ENCODE results near the gene ZNRF4. TPM values are rescaled to one million over a fixed set of nuclear protein-coding genes. Genes with fewer than 3 reads are reported as not detected.
"Not testable (repeated sequence)": the region's sequence is repeated elsewhere in the genome, so short reads cannot be mapped to it uniquely, and the experiment has no call there.

Gene ZNRF4
- total and polyA plus RNA-seq, 2 experiments from 2014 or later: not detected

DNA sequence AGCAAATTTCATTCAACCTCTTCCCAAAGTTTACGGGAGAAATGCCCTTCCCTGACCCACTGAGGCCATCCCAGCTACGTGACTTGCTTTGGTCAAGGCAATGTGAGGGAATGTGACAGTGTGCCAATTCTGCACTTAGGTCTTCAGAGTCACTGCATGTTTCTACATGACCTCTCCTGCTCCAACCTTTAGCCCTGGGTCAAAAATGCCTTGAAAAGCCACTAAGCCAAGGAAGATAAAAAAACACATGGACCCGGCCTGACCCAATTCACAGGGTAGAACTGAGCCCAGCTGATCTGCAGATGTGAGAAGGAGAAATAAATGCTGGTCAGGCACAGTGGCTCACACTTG lies 30.0 kb downstream of the ZNRF4 start (continued):
- TF ChIP-seq, protein P1, sequence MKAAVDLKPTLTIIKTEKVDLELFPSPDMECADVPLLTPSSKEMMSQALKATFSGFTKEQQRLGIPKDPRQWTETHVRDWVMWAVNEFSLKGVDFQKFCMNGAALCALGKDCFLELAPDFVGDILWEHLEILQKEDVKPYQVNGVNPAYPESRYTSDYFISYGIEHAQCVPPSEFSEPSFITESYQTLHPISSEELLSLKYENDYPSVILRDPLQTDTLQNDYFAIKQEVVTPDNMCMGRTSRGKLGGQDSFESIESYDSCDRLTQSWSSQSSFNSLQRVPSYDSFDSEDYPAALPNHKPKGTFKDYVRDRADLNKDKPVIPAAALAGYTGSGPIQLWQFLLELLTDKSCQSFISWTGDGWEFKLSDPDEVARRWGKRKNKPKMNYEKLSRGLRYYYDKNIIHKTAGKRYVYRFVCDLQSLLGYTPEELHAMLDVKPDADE (IDR thresholded peaks at IDR 0.05): no peak
- no peak for TF ChIP-seq EZH2phosphoT487 (IDR thresholded peaks at IDR 0.05; ENCODE audit: unreplicated experiment)
- TF ChIP-seq, protein P2, sequence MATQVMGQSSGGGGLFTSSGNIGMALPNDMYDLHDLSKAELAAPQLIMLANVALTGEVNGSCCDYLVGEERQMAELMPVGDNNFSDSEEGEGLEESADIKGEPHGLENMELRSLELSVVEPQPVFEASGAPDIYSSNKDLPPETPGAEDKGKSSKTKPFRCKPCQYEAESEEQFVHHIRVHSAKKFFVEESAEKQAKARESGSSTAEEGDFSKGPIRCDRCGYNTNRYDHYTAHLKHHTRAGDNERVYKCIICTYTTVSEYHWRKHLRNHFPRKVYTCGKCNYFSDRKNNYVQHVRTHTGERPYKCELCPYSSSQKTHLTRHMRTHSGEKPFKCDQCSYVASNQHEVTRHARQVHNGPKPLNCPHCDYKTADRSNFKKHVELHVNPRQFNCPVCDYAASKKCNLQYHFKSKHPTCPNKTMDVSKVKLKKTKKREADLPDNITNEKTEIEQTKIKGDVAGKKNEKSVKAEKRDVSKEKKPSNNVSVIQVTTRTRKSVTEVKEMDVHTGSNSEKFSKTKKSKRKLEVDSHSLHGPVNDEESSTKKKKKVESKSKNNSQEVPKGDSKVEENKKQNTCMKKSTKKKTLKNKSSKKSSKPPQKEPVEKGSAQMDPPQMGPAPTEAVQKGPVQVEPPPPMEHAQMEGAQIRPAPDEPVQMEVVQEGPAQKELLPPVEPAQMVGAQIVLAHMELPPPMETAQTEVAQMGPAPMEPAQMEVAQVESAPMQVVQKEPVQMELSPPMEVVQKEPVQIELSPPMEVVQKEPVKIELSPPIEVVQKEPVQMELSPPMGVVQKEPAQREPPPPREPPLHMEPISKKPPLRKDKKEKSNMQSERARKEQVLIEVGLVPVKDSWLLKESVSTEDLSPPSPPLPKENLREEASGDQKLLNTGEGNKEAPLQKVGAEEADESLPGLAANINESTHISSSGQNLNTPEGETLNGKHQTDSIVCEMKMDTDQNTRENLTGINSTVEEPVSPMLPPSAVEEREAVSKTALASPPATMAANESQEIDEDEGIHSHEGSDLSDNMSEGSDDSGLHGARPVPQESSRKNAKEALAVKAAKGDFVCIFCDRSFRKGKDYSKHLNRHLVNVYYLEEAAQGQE (IDR thresholded peaks at IDR 0.05; ENCODE audit: unreplicated experiment): no peak
- no peak for TF ChIP-seq NANOG (IDR thresholded peaks at IDR 0.05; ENCODE audit: borderline replicate concordance)
- TF ChIP-seq POLR2AphosphoS5 (IDR thresholded peaks at IDR 0.05; ENCODE audit: low read depth): no peak
- TF ChIP-seq, protein P3, sequence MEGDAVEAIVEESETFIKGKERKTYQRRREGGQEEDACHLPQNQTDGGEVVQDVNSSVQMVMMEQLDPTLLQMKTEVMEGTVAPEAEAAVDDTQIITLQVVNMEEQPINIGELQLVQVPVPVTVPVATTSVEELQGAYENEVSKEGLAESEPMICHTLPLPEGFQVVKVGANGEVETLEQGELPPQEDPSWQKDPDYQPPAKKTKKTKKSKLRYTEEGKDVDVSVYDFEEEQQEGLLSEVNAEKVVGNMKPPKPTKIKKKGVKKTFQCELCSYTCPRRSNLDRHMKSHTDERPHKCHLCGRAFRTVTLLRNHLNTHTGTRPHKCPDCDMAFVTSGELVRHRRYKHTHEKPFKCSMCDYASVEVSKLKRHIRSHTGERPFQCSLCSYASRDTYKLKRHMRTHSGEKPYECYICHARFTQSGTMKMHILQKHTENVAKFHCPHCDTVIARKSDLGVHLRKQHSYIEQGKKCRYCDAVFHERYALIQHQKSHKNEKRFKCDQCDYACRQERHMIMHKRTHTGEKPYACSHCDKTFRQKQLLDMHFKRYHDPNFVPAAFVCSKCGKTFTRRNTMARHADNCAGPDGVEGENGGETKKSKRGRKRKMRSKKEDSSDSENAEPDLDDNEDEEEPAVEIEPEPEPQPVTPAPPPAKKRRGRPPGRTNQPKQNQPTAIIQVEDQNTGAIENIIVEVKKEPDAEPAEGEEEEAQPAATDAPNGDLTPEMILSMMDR (conservative IDR thresholded peaks at IDR 0.05; ENCODE audit: low read depth in 2 of 2): no peak
- no peak for TF ChIP-seq ZNF114 (CRISPR knock-in tag; IDR thresholded peaks at IDR 0.05)

DNA sequence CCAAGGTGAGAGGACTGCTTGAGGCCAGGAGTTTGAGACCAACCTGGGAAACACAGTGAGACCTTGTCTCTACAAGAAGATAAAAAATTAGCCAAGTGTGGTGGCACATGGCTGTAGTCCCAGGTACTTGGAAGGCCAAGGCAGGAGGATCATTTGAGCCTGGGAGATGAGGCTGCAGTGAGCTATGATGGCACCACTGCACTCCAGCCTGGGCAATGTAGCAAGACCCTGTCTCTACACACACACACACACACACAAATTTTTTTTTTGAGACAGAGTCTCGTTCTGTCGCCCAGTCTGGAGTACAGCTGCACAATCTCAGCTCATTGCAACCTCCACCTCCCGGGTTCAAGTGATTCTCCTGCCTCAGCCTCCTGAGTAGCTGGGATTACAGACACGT lies 30.4 kb downstream of the ZNRF4 start:
- not testable (repeated sequence) for H4K20me1 ChIP-seq (replicated peaks; ENCODE audit: insufficient read depth); H3K27ac ChIP-seq (ENCODE audit: low read depth); H3F3A ChIP-seq (replicated peaks; ENCODE audit: low read depth); DNase-seq (ENCODE audit: low spot score); H3K9me2 ChIP-seq (ENCODE audit: insufficient read depth); H3K4me1 ChIP-seq (ENCODE audit: insufficient read depth); ATAC-seq; H3K4me1 Mint-ChIP-seq; H3K4me2 ChIP-seq; H3K4me3 Mint-ChIP-seq; H2AFZ ChIP-seq; H3K79me2 ChIP-seq (replicated peaks; ENCODE audit: insufficient read depth); H3K4me3 ChIP-seq; H3K27me3 ChIP-seq (ENCODE audit: insufficient read depth); H3K36me3 ChIP-seq (ENCODE audit: insufficient read depth); H3K27ac Mint-ChIP-seq; H3K36me3 Mint-ChIP-seq (ENCODE audit: low read depth)
- Mint-ChIP-seq H3K27me3 (ENCODE audit: insufficient read depth, low read depth, poor library complexity) (peaks cover 14% of the 10 kb centered on the region), H3K9me3 (peaks cover 17% of the 10 kb centered on the region; the same call in 2 of the 3 replicates)

DNA sequence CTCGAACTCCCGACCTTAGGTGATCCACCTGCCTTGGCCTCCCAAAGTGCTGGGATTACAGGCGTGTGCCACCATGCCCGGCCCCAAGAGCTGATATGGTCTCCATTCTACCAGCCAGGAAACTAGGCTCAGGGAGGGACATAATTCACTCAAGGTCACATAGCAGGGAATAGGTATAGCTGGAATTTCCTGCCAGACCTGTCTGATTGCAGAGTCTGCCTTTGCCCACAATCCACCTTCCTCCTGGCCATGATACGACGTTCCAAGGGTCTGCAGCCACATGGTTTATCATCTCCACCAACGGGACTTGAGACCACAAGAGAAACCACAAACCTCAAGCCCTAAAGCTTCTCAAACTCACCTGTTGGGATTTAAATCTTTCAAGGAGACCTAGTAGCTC lies 32.0 kb downstream of the ZNRF4 start:
- Mint-ChIP-seq H3K36me3 (ENCODE audit: low read depth) (no peaks in the 10 kb centered on the region; the same call in 2 of the 3 replicates), H3K4me1 (no peaks in the 10 kb centered on the region), H3K27me3 (ENCODE audit: insufficient read depth, low read depth, poor library complexity) (peaks cover 20% of the 10 kb centered on the region), H3K9me3 (peaks cover 6% of the 10 kb centered on the region; the same call in 2 of the 3 replicates), H3K4me3 (no peak overlapping the region), H3K27ac (no peak overlapping the region)
- no peaks in the 10 kb centered on the region for H3K9me2 ChIP-seq (ENCODE audit: insufficient read depth)
- H3K79me2 ChIP-seq (replicated peaks; ENCODE audit: insufficient read depth): no peaks in the 10 kb centered on the region
- H2AFZ ChIP-seq: no peak overlapping the region
- H3K4me1 ChIP-seq (ENCODE audit: insufficient read depth): no peaks in the 10 kb centered on the region
- DNase-seq (ENCODE audit: low spot score) (no peak), ATAC-seq (no peak)
- H3F3A ChIP-seq (replicated peaks; ENCODE audit: low read depth): no peaks in the 10 kb centered on the region
- H3K4me3 ChIP-seq: no peak overlapping the region
- H3K27me3 ChIP-seq (ENCODE audit: insufficient read depth): no peaks in the 10 kb centered on the region
- no peak overlapping the region for H3K4me2 ChIP-seq
- H4K20me1 ChIP-seq (replicated peaks; ENCODE audit: insufficient read depth): no peaks in the 10 kb centered on the region
- H3K27ac ChIP-seq (ENCODE audit: low read depth): no peak overlapping the region
- no peaks in the 10 kb centered on the region for H3K36me3 ChIP-seq (ENCODE audit: insufficient read depth)
- no peak for TF ChIP-seq CREB1 (CRISPR knock-in tag; IDR thresholded peaks at IDR 0.05; ENCODE audit: low read depth)
